GM18951 (cell line): ENCODE results near the gene GNG12.

Experiments used
- POLR2A ChIP-seq: IDR thresholded peaks from 4 replicates; pipeline ENCODE4 v1.6.1; 2011; ENCODE audit warnings: mild to moderate bottlenecking; ENCODE audit not compliant: insufficient read length, insufficient read depth; ENCODE audit errors: extremely low read depth
- in situ Hi-C: fragments of 300-500 bp; cut with MboI; formaldehyde crosslinking; loops from one replicate; pipeline ENCODE4 v1.12.0; 2022; ENCODE audit warnings: low sequenced_read_pairs, mixed read lengths, inconsistent platforms; ENCODE audit not compliant: unreplicated experiment

Gene GNG12

DNA sequence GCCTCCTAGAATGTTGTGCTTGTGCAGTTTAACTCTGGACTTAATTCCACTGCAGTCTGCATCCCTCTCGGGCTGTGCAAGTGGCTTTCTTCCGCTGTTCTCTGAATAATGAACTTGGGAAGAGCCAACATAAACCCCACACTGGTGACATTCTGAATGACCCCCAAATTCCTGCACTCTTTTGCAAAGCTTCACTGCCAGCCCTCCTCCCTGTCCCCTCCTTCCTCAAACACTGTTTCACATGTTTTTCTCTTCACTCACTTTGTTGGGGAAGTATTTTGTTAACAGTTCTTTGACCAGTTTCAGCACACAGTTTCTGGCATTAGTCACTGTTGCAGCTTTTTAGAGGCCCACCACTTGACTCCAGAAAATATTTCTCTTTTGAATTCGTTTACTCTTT, 39.7 kb downstream of the GNG12 start:
- no peak for TF ChIP-seq POLR2A
- in situ Hi-C loops: no loop called here

GRCh38 chr1:67792741-67793458, 40.4 kb downstream of the GNG12 start:
- no peak for TF ChIP-seq POLR2A
- in situ Hi-C loops: no loop called here

DNA sequence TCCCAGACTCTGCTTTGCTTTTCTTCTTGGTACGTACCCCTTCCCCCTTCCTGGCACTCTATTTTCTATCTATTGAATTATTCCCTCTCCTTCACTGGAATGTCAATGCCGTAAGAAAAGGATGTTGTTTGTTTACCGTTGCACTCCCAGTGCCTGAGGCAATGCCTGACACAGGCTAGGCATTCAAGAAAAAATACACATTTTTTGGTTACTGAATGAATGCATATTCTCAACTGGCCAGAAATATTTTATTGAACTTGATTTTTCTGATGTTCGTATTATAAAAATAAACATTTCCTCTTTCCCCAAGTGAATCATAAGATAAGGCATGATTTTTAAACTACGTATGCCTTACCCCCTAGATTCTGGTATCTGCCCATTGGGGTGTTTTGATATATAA, 41.2 kb downstream of the GNG12 start:
- no peak for TF ChIP-seq POLR2A

GRCh38 chr1:67791686-67792085, 41.6 kb downstream of the GNG12 start:
- in situ Hi-C loops: no loop called here
- no peak for TF ChIP-seq POLR2A

More for the DNA sequence above, 41.2 kb downstream of the GNG12 start:
- in situ Hi-C loops: no loop called here

DNA sequence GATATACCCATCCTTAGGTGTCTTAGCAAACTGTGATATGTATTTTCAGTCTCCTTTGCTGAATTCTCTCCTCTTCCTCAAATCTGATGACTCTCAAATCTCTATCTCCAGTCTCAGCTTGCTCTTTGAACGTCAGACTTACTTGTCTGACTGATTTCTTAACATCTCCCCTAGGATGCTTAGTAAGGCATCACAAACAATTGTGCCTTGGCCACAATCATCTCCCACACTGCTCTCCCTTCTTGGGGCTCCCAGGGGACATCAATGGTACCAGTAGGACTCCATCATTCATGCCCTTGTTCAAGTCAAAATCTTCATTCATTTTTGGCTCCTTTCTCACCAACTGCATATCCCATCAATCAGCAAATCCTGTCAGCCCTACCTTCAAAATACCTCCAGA, 42.0 kb downstream of the GNG12 start:
- no peak for TF ChIP-seq POLR2A
- in situ Hi-C loops: no loop called here

DNA sequence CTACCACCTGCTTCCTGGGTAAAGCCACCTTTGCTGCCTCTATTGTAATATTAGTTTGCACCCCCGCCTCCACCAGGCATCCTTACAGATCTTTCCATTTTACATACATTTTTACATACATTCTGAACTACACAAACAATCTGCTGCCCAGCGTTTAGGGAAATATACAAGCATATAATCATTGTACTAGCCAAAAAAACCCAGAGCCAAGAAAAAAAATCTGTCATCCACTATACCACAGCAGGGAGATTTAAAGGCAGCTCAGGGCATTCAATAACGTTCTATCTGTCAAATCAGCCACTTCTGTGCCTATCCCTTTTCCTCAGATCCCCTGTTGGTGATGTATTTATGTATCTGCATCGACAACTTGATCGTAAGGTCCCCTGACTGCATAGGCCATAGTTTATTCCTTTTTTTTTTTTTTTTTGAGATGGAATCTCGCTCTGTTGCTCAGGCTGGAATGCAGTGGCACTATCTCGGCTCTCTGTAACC, 43.0 kb downstream of the GNG12 start:
- TF ChIP-seq POLR2A: no peak
- in situ Hi-C loops: no loop called here

- in situ Hi-C loops: no loop called here
- no peak for TF ChIP-seq POLR2A
These were observed 43.7 kb downstream of the GNG12 start for GRCh38 chr1:67789551-67789950.

GRCh38 chr1:67788904-67789303, 44.4 kb downstream of the GNG12 start:
- TF ChIP-seq POLR2A: no peak
- in situ Hi-C loops: no loop called here

GRCh38 chr1:67788238-67788790, 45.0 kb downstream of the GNG12 start:
- TF ChIP-seq POLR2A: no peak
- in situ Hi-C loops: no loop called here

DNA sequence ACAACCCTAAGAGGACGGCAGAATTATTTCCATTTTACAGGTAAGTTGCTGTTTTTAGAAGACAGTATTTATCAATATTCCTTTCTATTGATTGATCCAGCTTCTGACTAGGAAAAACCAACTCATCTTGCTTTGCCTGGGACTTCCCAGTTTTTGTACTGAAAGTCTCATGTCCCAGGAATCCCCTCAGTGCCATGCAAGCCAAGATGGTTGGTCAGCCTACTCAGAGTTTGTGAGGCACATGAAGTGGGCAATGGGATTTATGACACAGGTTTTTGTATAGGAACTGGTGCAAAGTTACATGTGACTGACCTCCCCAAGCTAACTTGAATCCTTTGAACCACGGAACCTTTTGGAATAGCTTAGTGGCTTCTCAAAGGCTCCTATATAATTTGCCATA, 45.5 kb downstream of the GNG12 start:
- TF ChIP-seq POLR2A: no peak
- in situ Hi-C loops: no loop called here

DNA sequence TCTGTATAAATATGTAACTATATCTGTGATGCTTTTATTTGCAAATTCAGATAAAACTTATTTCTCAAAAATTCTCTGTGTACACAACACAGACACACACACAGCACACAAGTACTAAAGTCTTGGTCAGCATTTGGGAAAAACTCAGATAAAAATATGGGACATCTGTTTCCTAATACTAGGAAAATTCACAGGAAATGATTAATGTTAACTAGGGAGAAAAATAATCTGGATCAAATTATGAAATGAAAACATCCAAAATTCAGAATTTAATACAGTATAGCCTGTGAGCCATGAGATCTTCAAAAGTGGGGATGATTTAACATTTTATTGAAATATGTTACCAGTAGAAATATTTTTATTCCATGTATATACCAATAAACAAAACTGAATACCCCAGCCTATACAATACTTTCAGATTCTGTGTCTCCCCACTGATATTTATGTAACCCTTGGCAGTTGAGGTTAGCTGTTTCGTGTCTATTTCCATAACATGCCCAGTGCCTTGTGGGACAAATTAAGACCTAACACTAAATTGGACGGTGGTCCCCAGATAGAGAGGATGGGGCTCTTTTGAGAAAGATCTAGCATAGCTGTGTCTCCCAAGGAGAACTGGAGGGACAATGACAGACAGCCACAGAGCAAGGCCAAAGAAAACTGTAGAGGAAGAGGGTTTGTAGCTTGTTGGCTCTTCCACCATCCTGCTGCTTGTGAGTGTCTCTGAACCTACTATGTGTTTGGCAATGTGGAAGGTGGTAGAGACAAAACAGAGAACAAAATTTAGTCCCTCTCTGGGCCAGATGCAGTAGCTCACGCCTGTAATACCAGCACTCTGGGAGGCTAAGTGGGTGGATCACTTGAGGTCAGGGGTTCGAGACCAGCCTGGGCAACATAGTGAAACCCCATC, 47.2 kb downstream of the GNG12 start:
- no peak for TF ChIP-seq POLR2A
- in situ Hi-C loops: no loop called here

DNA sequence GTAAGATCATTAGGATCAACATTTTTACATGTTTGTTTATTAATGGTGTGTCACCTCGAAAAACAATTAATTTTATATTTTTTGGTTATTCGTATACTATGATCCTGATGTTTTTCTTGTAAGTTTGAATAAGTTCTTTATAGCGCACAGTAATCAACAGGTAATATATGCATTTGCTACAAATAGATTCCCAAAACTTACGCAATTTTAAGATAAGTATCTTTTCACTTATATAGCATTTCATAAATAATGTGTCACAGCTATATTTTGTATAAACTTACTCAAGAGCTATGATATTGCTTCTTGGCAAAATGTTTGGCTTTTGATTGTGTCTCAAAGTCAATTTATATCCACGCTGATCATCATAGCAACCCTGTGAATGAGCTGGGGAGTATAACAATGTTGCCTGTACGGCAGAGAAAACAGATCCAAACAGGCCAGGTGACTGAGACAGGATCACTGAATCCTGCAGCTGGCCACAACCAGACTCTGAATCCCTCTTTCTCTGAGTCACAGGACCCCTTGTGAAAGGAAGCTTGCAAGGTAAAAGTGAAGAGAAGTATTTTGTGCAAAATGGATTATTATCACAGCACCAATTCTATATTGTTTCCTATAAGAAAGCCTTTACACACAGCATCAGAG, 48.6 kb downstream of the GNG12 start:
- in situ Hi-C loops: no loop called here
- TF ChIP-seq POLR2A: no peak

DNA sequence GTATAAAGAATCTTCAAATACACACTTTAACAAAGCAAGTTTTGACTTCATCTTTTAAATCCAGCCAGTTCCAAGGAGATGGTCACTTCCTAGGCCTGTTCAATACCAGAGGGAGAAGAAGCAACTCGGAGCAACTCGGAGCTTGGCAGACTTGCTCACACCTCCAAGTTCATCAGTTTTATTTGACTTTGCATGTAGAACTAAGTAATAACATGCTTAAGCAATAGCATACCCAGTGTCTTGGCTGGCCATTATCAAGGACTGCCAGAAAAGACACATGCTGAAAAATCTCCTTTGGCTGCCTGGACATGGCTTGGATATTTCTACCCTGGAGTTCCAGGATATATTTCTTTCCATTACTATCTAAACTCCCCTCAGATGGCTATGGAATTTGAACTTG, 52.6 kb downstream of the GNG12 start:
- in situ Hi-C loops: no loop called here

More for the DNA sequence above, 52.6 kb downstream of the GNG12 start:
- no peak for TF ChIP-seq POLR2A
